Measurements from ENCODE around the gene TRIM45. TPM values are rescaled to one million over a fixed set of nuclear protein-coding genes. Genes with fewer than 3 reads are reported as not detected.
"Not testable (repeated sequence)": the region's sequence is repeated elsewhere in the genome, so short reads cannot be mapped to it uniquely, and the experiment has no call there.

Gene TRIM45
- total RNA-seq, 1 experiment from 2014 or later, result 14.8 TPM

- DNase-seq (ENCODE audit: low read depth, low spot score), result no peak
- in situ Hi-C loops (cut with HindIII; ENCODE audit: low pct_unique_long_range_greater_than_20kb, low sequenced_read_pairs), result no loop called here
Observed at GRCh38 chr1:117138106-117138505, 16.6 kb upstream of the TRIM45 start.

- in situ Hi-C loops (cut with HindIII; ENCODE audit: low pct_unique_long_range_greater_than_20kb, low sequenced_read_pairs), result no loop called here
- DNase-seq (ENCODE audit: low read depth, low spot score), result no peak
Observed at GRCh38 chr1:117137281-117137855, 15.8 kb upstream of the TRIM45 start.

GRCh38 chr1:117136749-117137148, 15.2 kb upstream of the TRIM45 start:
- no peak for DNase-seq (ENCODE audit: low read depth, low spot score)
- in situ Hi-C loops (cut with HindIII; ENCODE audit: low pct_unique_long_range_greater_than_20kb, low sequenced_read_pairs), result no loop called here

- no peak for DNase-seq (ENCODE audit: low read depth, low spot score)
- in situ Hi-C loops (cut with HindIII; ENCODE audit: low pct_unique_long_range_greater_than_20kb, low sequenced_read_pairs), result no loop called here
Observed at GRCh38 chr1:117135329-117135728, 13.8 kb upstream of the TRIM45 start.

- in situ Hi-C loops (cut with HindIII; ENCODE audit: low pct_unique_long_range_greater_than_20kb, low sequenced_read_pairs), result no loop called here
Observed at GRCh38 chr1:117130526-117130925, 9.0 kb upstream of the TRIM45 start.

GRCh38 chr1:117128323-117129079, 7.0 kb upstream of the TRIM45 start:
- in situ Hi-C loops (cut with HindIII; ENCODE audit: low pct_unique_long_range_greater_than_20kb, low sequenced_read_pairs), result no loop called here

More at GRCh38 chr1:117130526-117130925, 9.0 kb upstream of the TRIM45 start:
- no peak for DNase-seq (ENCODE audit: low read depth, low spot score)

GRCh38 chr1:117127795-117128194, 6.2 kb upstream of the TRIM45 start:
- no peak for DNase-seq (ENCODE audit: low read depth, low spot score)
- in situ Hi-C loops (cut with HindIII; ENCODE audit: low pct_unique_long_range_greater_than_20kb, low sequenced_read_pairs), result no loop called here

More at GRCh38 chr1:117128323-117129079, 7.0 kb upstream of the TRIM45 start:
- DNase-seq (ENCODE audit: low read depth, low spot score), result peak; percentile 73

GRCh38 chr1:117124661-117125060, 3.1 kb upstream of the TRIM45 start:
- in situ Hi-C loops (cut with HindIII; ENCODE audit: low pct_unique_long_range_greater_than_20kb, low sequenced_read_pairs), result no loop called here

GRCh38 chr1:117123274-117123673, 1.7 kb upstream of the TRIM45 start:
- no peak for DNase-seq (ENCODE audit: low read depth, low spot score)
- in situ Hi-C loops (cut with HindIII; ENCODE audit: low pct_unique_long_range_greater_than_20kb, low sequenced_read_pairs), result no loop called here

More at GRCh38 chr1:117124661-117125060, 3.1 kb upstream of the TRIM45 start:
- no peak for DNase-seq (ENCODE audit: low read depth, low spot score)

- in situ Hi-C loops (cut with HindIII; ENCODE audit: low pct_unique_long_range_greater_than_20kb, low sequenced_read_pairs), result no loop called here
- DNase-seq (ENCODE audit: low read depth, low spot score), result no peak
Observed at GRCh38 chr1:117122330-117123025, 929 bp upstream of the TRIM45 start.

- peak; percentile 32 for DNase-seq (ENCODE audit: low read depth, low spot score)
- in situ Hi-C loops (cut with HindIII; ENCODE audit: low pct_unique_long_range_greater_than_20kb, low sequenced_read_pairs), result no loop called here
Observed at GRCh38 chr1:117120774-117121588, 568 bp downstream of the TRIM45 start.

- in situ Hi-C loops (cut with HindIII; ENCODE audit: low pct_unique_long_range_greater_than_20kb, low sequenced_read_pairs); DNase-seq (ENCODE audit: low read depth, low spot score): not testable (repeated sequence)
Observed at GRCh38 chr1:117119144-117119543, 2.4 kb downstream of the TRIM45 start.

- no peak for DNase-seq (ENCODE audit: low read depth, low spot score)
- in situ Hi-C loops (cut with HindIII; ENCODE audit: low pct_unique_long_range_greater_than_20kb, low sequenced_read_pairs), result no loop called here
Observed at GRCh38 chr1:117118137-117118536, 3.4 kb downstream of the TRIM45 start.

GRCh38 chr1:117117697-117118096, 3.9 kb downstream of the TRIM45 start:
- DNase-seq (ENCODE audit: low read depth, low spot score), result no peak
- in situ Hi-C loops (cut with HindIII; ENCODE audit: low pct_unique_long_range_greater_than_20kb, low sequenced_read_pairs), result no loop called here

- in situ Hi-C loops (cut with HindIII; ENCODE audit: low pct_unique_long_range_greater_than_20kb, low sequenced_read_pairs), result no loop called here
Observed at GRCh38 chr1:117116784-117117130, 4.8 kb downstream of the TRIM45 start.

GRCh38 chr1:117116090-117116783, 5.3 kb downstream of the TRIM45 start:
- DNase-seq (ENCODE audit: low read depth, low spot score), result no peak
- in situ Hi-C loops (cut with HindIII; ENCODE audit: low pct_unique_long_range_greater_than_20kb, low sequenced_read_pairs), result no loop called here

More at GRCh38 chr1:117116784-117117130, 4.8 kb downstream of the TRIM45 start:
- no peak for DNase-seq (ENCODE audit: low read depth, low spot score)

- in situ Hi-C loops (cut with HindIII; ENCODE audit: low pct_unique_long_range_greater_than_20kb, low sequenced_read_pairs), result no loop called here
- DNase-seq (ENCODE audit: low read depth, low spot score), result no peak
Observed at GRCh38 chr1:117114877-117115276, 6.7 kb downstream of the TRIM45 start.

Data from SK-MEL-5 (cell line).